ENCODE measurements around the gene MAB21L2.

MAB21L2 gene

GRCh38 chr4:150569384-150569987 is 12.5 kb upstream of the MAB21L2 start:
- no peak for TF ChIP-seq CTCF (IDR thresholded peaks at IDR 0.05)
- no peak for TF ChIP-seq ZFX (IDR thresholded peaks at IDR 0.05; ENCODE audit: borderline replicate concordance)
- H3K27ac ChIP-seq: no peak overlapping the region

- no peak overlapping the region for H3K27ac ChIP-seq
- TF ChIP-seq CTCF (IDR thresholded peaks at IDR 0.05): no peak
- no peak for TF ChIP-seq ZFX (IDR thresholded peaks at IDR 0.05; ENCODE audit: borderline replicate concordance)
These were observed 11.9 kb upstream of the MAB21L2 start for GRCh38 chr4:150569998-150570535.

GRCh38 chr4:150570862-150571261 is 11.1 kb upstream of the MAB21L2 start:
- TF ChIP-seq CTCF (IDR thresholded peaks at IDR 0.05) (no peak), ZFX (IDR thresholded peaks at IDR 0.05; ENCODE audit: borderline replicate concordance) (no peak)
- H3K27ac ChIP-seq: no peak overlapping the region

- H3K27ac ChIP-seq: no peak overlapping the region
- no peak for TF ChIP-seq ZFX (IDR thresholded peaks at IDR 0.05; ENCODE audit: borderline replicate concordance)
- no peak for TF ChIP-seq CTCF (IDR thresholded peaks at IDR 0.05)
These were observed 9.0 kb upstream of the MAB21L2 start for GRCh38 chr4:150572704-150573504.

GRCh38 chr4:150573534-150573933 is 8.4 kb upstream of the MAB21L2 start:
- no peak overlapping the region for H3K27ac ChIP-seq
- no peak for TF ChIP-seq ZFX (IDR thresholded peaks at IDR 0.05; ENCODE audit: borderline replicate concordance)
- TF ChIP-seq CTCF (IDR thresholded peaks at IDR 0.05): no peak

GRCh38 chr4:150574678-150575077 is 7.3 kb upstream of the MAB21L2 start:
- no peak overlapping the region for H3K27ac ChIP-seq
- TF ChIP-seq ZFX (IDR thresholded peaks at IDR 0.05; ENCODE audit: borderline replicate concordance) (no peak), CTCF (IDR thresholded peaks at IDR 0.05) (no peak)

- TF ChIP-seq ZFX (IDR thresholded peaks at IDR 0.05; ENCODE audit: borderline replicate concordance): no peak
- TF ChIP-seq CTCF (IDR thresholded peaks at IDR 0.05): no peak
- no peak overlapping the region for H3K27ac ChIP-seq
These were observed 4.2 kb upstream of the MAB21L2 start for GRCh38 chr4:150577796-150578195.

Measured in 22Rv1 (cell line).